Mesenchymal stem cell (in vitro differentiated cells and primary cell): Measurements from ENCODE around the gene SDR42E2.
A peak's percentile ranks its signal among the peaks of the same experiment; 100 is the strongest.
"Not testable (repeated sequence)": the region's sequence is repeated elsewhere in the genome, so short reads cannot be mapped to it uniquely, and the experiment has no call there.

Source experiments
- DNase-seq: peaks from one replicate; pipeline ENCODE4 v3.0.0-alpha.2; 2013
- H2AFZ ChIP-seq: one replicate; pipeline ENCODE4 v1.6.1; 2013; ENCODE audit warnings: low read depth, mild to moderate bottlenecking, control low read depth, inconsistent platforms, low read length, moderate library complexity
- H2AK5ac ChIP-seq: 2 replicates; pipeline ENCODE4 v1.6.1; 2013; ENCODE audit warnings: low read length, moderate library complexity, mild to moderate bottlenecking, inconsistent platforms; ENCODE audit not compliant: severe bottlenecking
- H2BK120ac ChIP-seq: one replicate; pipeline ENCODE4 v1.6.1; 2013; ENCODE audit warnings: low read depth, mild to moderate bottlenecking, inconsistent platforms, low read length, moderate library complexity
- H2BK12ac ChIP-seq, 2 experiments: one replicate each; pipeline ENCODE4 v1.6.1; 2013; ENCODE audit warnings: inconsistent platforms in 2 of 2, low read length in 2 of 2, mild to moderate bottlenecking in 2 of 2, moderate library complexity in 2 of 2, control low read depth in 1 of 2
- H2BK15ac ChIP-seq: one replicate; pipeline ENCODE4 v1.6.1; 2013; ENCODE audit warnings: mild to moderate bottlenecking, low read depth, inconsistent platforms; ENCODE audit not compliant: poor library complexity, severe bottlenecking
- H2BK5ac ChIP-seq: 2 replicates; pipeline ENCODE4 v1.6.1; 2013; ENCODE audit warnings: low read depth, mild to moderate bottlenecking, low read length, control low read depth, inconsistent platforms; ENCODE audit not compliant: poor library complexity, severe bottlenecking
- H3K14ac ChIP-seq, 2 experiments: one replicate each; pipeline ENCODE4 v1.6.1; 2013; ENCODE audit warnings: inconsistent platforms in 2 of 2, low read length in 2 of 2, control low read depth in 1 of 2, mild to moderate bottlenecking in 1 of 2, moderate library complexity in 1 of 2
- H3K18ac ChIP-seq, 2 experiments: one replicate each; pipeline ENCODE4 v1.6.1; 2013; ENCODE audit warnings: inconsistent platforms in 2 of 2, low read length in 2 of 2, control low read depth in 1 of 2, low read depth in 1 of 2, mild to moderate bottlenecking in 1 of 2
- H3K23ac ChIP-seq, 2 experiments: one replicate each; pipeline ENCODE4 v1.6.1; 2013; ENCODE audit warnings: inconsistent platforms in 2 of 2, low read length in 2 of 2, mild to moderate bottlenecking in 2 of 2, moderate library complexity in 2 of 2, control low read depth in 1 of 2
- H3K27ac ChIP-seq: 2 replicates; pipeline ENCODE4 v1.5.1; 2013; ENCODE audit warnings: mild to moderate bottlenecking, moderate library complexity, low read length, control low read depth, inconsistent platforms; ENCODE audit not compliant: poor library complexity, severe bottlenecking
- H3K27me3 ChIP-seq, 2 experiments: 2 replicates each; pipeline versions ENCODE4 v1.6.1 to v1.7.0; 2013; ENCODE audit warnings: low read length in 2 of 2, mild to moderate bottlenecking in 2 of 2, moderate library complexity in 2 of 2, control low read depth in 1 of 2, inconsistent platforms in 1 of 2; ENCODE audit not compliant: control insufficient read depth in 1 of 2, insufficient read depth in 1 of 2
- H3K36me3 ChIP-seq, 2 experiments: 2 replicates each; pipeline versions ENCODE4 v1.6.1 to v1.7.0; 2013; ENCODE audit warnings: low read length in 2 of 2, control low read depth in 1 of 2, inconsistent platforms in 1 of 2, low read depth in 1 of 2, mild to moderate bottlenecking in 1 of 2; ENCODE audit not compliant: insufficient read depth in 2 of 2, control insufficient read depth in 1 of 2
- H3K4ac ChIP-seq, 2 experiments: one replicate each; pipeline ENCODE4 v1.6.1; 2013; ENCODE audit warnings: inconsistent platforms in 2 of 2, low read length in 2 of 2, mild to moderate bottlenecking in 2 of 2, moderate library complexity in 2 of 2, control low read depth in 1 of 2, low read depth in 1 of 2
- H3K4me1 ChIP-seq: 2 replicates; pipeline ENCODE4 v1.6.1; 2013; ENCODE audit warnings: low read depth, low read length, control low read depth; ENCODE audit not compliant: control insufficient read depth, insufficient read depth
- H3K4me2 ChIP-seq: 2 replicates; pipeline ENCODE4 v1.6.1; 2013; ENCODE audit warnings: low read length, mild to moderate bottlenecking, inconsistent platforms; ENCODE audit not compliant: poor library complexity, severe bottlenecking
- H3K4me3 ChIP-seq, 2 experiments: 2 replicates each; pipeline versions ENCODE4 v1.5.1 to v1.7.0; 2013; ENCODE audit warnings: low read length in 2 of 2, mild to moderate bottlenecking in 2 of 2, control low read depth in 1 of 2, low read depth in 1 of 2; ENCODE audit not compliant: insufficient read depth in 1 of 2
- H3K79me1 ChIP-seq: replicated peaks from 2 replicates; pipeline ENCODE4 v1.6.1; 2013; ENCODE audit warnings: mild to moderate bottlenecking, control low read depth, low read length, inconsistent platforms; ENCODE audit not compliant: poor library complexity, severe bottlenecking
- H3K9ac ChIP-seq: 2 replicates; pipeline ENCODE4 v1.7.0; 2013; ENCODE audit warnings: mild to moderate bottlenecking, low read length, moderate library complexity
- H3K9me3 ChIP-seq: 2 replicates; pipeline ENCODE4 v1.7.0; 2013; ENCODE audit warnings: mild to moderate bottlenecking, low read length; ENCODE audit not compliant: control insufficient read depth
- H4K8ac ChIP-seq: one replicate; pipeline ENCODE4 v1.6.1; 2013; ENCODE audit warnings: inconsistent platforms, mild to moderate bottlenecking, low read length, moderate library complexity
- H4K91ac ChIP-seq: one replicate; pipeline ENCODE4 v1.6.1; 2013; ENCODE audit warnings: mild to moderate bottlenecking, low read length, inconsistent platforms
- WGBS: methylation state at CpG from one replicate; pipeline ENCODE4 v1.1.7; 2013; ENCODE audit warnings: mixed read lengths; 5-methylcytosine and 5-hydroxymethylcytosine counted together

SDR42E2 gene

GRCh38 chr16:22194707-22195444, 32.6 kb downstream of the SDR42E2 start:
- no peaks in the 10 kb centered on the region for H3K36me3 ChIP-seq
- H3K4me2 ChIP-seq = no peak overlapping the region
- no peak overlapping the region for H2BK5ac ChIP-seq
- H2BK120ac ChIP-seq = no peak overlapping the region
- no peak overlapping the region for H3K27ac ChIP-seq
- no peaks in the 10 kb centered on the region for H3K27me3 ChIP-seq
- H3K18ac ChIP-seq = no peak overlapping the region
- H3K9ac ChIP-seq = peak overlapping the region; percentile 15
- H3K9me3 ChIP-seq = no peaks in the 10 kb centered on the region
- 80% methylated on average over 9 of the region's 9 CpGs for WGBS
- no peak overlapping the region for H3K4ac ChIP-seq
- H3K23ac ChIP-seq = no peak overlapping the region
- no peak overlapping the region for H2BK15ac ChIP-seq
- H2BK12ac ChIP-seq = peak overlapping the region in 1 of 2 experiments; percentile 45
- peaks cover 12% of the 10 kb centered on the region for H3K4me1 ChIP-seq
- H3K14ac ChIP-seq = no peak overlapping the region
- DNase-seq = no peak
- H2AFZ ChIP-seq = no peak overlapping the region
- peak overlapping the region; percentile 54 for H2AK5ac ChIP-seq
- no peak overlapping the region for H3K4me3 ChIP-seq
- no peak overlapping the region for H4K91ac ChIP-seq
- H4K8ac ChIP-seq = no peak overlapping the region
- no peaks in the 10 kb centered on the region for H3K79me1 ChIP-seq

GRCh38 chr16:22195445-22195694, 33.1 kb downstream of the SDR42E2 start:
- H3K4me1 ChIP-seq = peaks cover 8% of the 10 kb centered on the region
- H3K4me3 ChIP-seq = no peak overlapping the region
- no peak overlapping the region for H2BK15ac ChIP-seq
- H3K4ac ChIP-seq = no peak overlapping the region
- H2AK5ac ChIP-seq = peak overlapping the region; percentile 54
- no peak overlapping the region for H2AFZ ChIP-seq
- no peaks in the 10 kb centered on the region for H3K79me1 ChIP-seq
- H2BK120ac ChIP-seq = no peak overlapping the region
- no peak overlapping the region for H3K27ac ChIP-seq
- H2BK12ac ChIP-seq = no peak overlapping the region
- no peak overlapping the region for H4K91ac ChIP-seq
- H3K23ac ChIP-seq = no peak overlapping the region
- H3K18ac ChIP-seq = no peak overlapping the region
- no peaks in the 10 kb centered on the region for H3K9me3 ChIP-seq
- no peak overlapping the region for H3K14ac ChIP-seq
- peak overlapping the region; percentile 15 for H3K9ac ChIP-seq
- H3K36me3 ChIP-seq = no peaks in the 10 kb centered on the region
- DNase-seq = no peak
- H4K8ac ChIP-seq = no peak overlapping the region
- no peak overlapping the region for H3K4me2 ChIP-seq
- H2BK5ac ChIP-seq = no peak overlapping the region
- H3K27me3 ChIP-seq = no peaks in the 10 kb centered on the region

DNA sequence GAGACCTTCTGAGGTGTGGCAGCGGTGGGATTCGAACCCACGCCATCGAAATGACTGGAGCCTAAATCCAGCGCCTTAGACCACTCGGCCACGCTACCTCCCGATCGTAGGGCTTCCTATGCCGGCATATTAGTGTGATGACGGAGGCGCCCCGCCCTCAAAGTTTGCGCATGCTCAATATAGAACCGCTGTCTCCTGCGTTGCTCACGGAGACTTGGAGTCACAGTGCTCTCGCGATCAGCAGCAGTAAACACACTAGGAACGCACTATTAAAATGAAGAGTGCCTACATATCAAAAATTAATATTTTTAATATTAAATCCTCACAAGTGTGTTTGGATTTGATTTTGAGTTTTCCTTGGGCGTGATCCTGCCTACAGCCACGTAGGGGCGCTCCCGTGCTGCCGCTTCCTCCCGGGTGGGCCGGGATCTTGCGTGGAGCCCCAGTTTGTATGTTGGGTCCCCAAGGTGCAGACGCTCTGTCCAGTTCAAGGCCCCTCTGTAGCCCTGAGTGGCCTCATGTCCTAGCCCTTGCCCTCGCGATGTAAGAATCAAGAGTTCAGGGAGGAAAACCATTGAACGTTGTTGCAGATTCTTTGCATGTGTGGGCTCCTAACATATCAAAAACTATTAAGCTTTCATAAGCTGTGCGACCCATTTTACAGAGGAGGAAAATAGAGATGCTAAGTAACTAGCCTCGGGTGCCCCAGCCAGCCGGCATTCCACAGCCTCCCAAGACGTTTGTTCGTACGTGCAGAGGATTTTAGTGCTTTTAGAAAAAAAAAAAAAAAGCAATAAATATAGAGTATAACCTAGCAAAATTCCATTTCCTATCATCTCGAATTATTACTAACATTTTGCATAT, 33.6 kb downstream of the SDR42E2 start:
- no peaks in the 10 kb centered on the region for H3K9me3 ChIP-seq
- no peaks in the 10 kb centered on the region for H3K79me1 ChIP-seq
- peak overlapping the region; percentile 29 for H3K4me2 ChIP-seq
- no peak overlapping the region for H4K8ac ChIP-seq
- no peak overlapping the region for H2BK120ac ChIP-seq
- H2AFZ ChIP-seq = peak overlapping the region; percentile 7
- H3K36me3 ChIP-seq = no peaks in the 10 kb centered on the region
- H3K9ac ChIP-seq = peak overlapping the region; percentile 88
- no peak overlapping the region for H3K18ac ChIP-seq
- no peak overlapping the region for H3K23ac ChIP-seq
- WGBS = 8% methylated on average over 29 of the region's 39 CpGs
- peak; percentile 92 for DNase-seq
- H3K4me3 ChIP-seq = peak overlapping the region; percentile 55 to 81
- no peaks in the 10 kb centered on the region for H3K27me3 ChIP-seq
- peak overlapping the region; percentile 46 for H3K27ac ChIP-seq
- H3K14ac ChIP-seq = no peak overlapping the region
- peak overlapping the region in 1 of 2 experiments; percentile 59 for H2BK12ac ChIP-seq
- no peak overlapping the region for H2BK15ac ChIP-seq
- no peak overlapping the region for H3K4ac ChIP-seq
- no peak overlapping the region for H2BK5ac ChIP-seq
- H2AK5ac ChIP-seq = no peak overlapping the region
- H3K4me1 ChIP-seq = peaks cover 8% of the 10 kb centered on the region
- H4K91ac ChIP-seq = no peak overlapping the region

DNA sequence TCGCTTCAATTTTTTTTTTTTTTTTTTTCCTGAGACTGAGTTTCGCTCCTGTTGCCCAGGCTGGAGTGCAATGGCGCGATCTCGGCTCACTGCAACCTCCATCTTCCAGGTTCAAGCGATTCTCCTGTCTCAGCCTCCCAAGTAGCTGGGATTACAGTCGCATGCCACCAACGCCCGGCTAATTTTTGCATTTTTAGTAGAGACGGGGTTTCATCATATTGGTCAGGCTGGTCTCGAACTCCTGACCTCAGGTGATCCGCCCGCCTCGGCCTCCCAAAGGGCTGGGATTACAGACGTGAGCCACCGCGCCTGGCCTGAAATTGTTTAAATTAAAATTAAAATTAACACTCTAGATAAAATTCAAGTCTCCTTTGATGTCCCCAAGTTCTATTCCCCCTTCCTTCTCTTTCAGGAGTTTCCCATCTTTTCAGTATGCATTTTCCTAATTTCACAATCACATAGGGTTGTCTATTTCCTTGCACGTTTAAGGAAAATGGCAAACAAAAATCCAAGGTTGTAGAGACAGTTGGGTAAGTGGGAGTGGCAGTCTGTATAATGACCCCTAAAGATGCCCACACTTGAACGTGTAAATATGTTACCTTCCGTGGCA, 34.4 kb downstream of the SDR42E2 start:
- not testable (repeated sequence) for DNase-seq, H3K4me1 ChIP-seq, H2BK12ac ChIP-seq, H3K4me2 ChIP-seq, H2AFZ ChIP-seq, H3K79me1 ChIP-seq, H3K14ac ChIP-seq, H3K4ac ChIP-seq, H3K23ac ChIP-seq, H3K9me3 ChIP-seq, H2BK15ac ChIP-seq, H3K27me3 ChIP-seq, H3K27ac ChIP-seq, H4K8ac ChIP-seq, H4K91ac ChIP-seq, H3K18ac ChIP-seq, H2BK120ac ChIP-seq, H2AK5ac ChIP-seq, H2BK5ac ChIP-seq, H3K36me3 ChIP-seq
- 82% methylated on average over 16 of the region's 20 CpGs for WGBS
- Histone ChIP-seq H3K9ac (peak overlapping the region; percentile 88), H3K4me3 (peak overlapping the region in 1 of 2 experiments; percentile 81)
